PC-9 (cell line): ENCODE data around the gene MRRF. TPM values are rescaled to one million over a fixed set of nuclear protein-coding genes. Genes with fewer than 3 reads are reported as not detected.

Source experiments
- BruUV-seq: library from RNA; stranded (reverse); fragments of 400-500 nt; replicated peaks from 2 replicates; lab custom pipeline; 2021; lab: Mats Ljungman, UMichigan
- CTCF ChIA-PET: fragments of 300-600 bp; sonication (Branson Sonifier 250); formaldehyde crosslinking; loops from one replicate; lab custom pipeline; 2022; ENCODE audit warnings: antibody characterized with exemption; lab: Charles Lee
- POLR2A ChIA-PET: fragments of 300-600 bp; sonication (Branson Sonifier 250); formaldehyde crosslinking; loops from one replicate; lab custom pipeline; 2022; ENCODE audit warnings: antibody characterized with exemption; ENCODE audit not compliant: unreplicated experiment; lab: Charles Lee
- DNase-seq, 2 experiments: peaks; one replicate each; pipeline versions ENCODE4 v3.0.0 to v3.0.0-alpha.2; 2015 to 2022; ENCODE audit warnings: mixed read lengths in 1 of 2
- H2AFZ ChIP-seq: fragments of 200-600 bp; sonication (generic); 2 replicates; pipeline ENCODE4 v1.8.1; 2017; ENCODE audit warnings: antibody characterized with exemption
- H3F3A ChIP-seq: fragments of 200-600 bp; sonication (generic); 2 replicates; pipeline ENCODE4 v1.8.1; 2017; ENCODE audit warnings: antibody characterized with exemption, mild to moderate bottlenecking, low read depth; ENCODE audit not compliant: insufficient read depth
- H3K27ac ChIP-seq: fragments of 200-600 bp; sonication (generic); 2 replicates; pipeline ENCODE4 v1.6.1; 2016; ENCODE audit warnings: mixed run types
- H3K27me3 ChIP-seq: fragments of 200-600 bp; sonication (generic); 2 replicates; pipeline ENCODE4 v1.6.1; 2016; ENCODE audit warnings: low read depth, mixed run types; ENCODE audit not compliant: insufficient read depth
- H3K36me3 ChIP-seq: fragments of 200-600 bp; sonication (generic); 2 replicates; pipeline ENCODE4 v1.6.1; 2016; ENCODE audit warnings: low read depth, mixed run types
- H3K4me1 ChIP-seq: fragments of 200-600 bp; sonication (generic); replicated peaks from 2 replicates; pipeline ENCODE4 v1.6.1; 2016; ENCODE audit warnings: mixed run types; ENCODE audit not compliant: insufficient read depth
- H3K4me2 ChIP-seq: fragments of 200-600 bp; sonication (generic); 2 replicates; pipeline ENCODE4 v1.6.1; 2017; ENCODE audit warnings: mixed run types
- H3K4me3 ChIP-seq: fragments of 200-600 bp; sonication (generic); 2 replicates; pipeline ENCODE4 v1.6.1; 2016; ENCODE audit warnings: mixed run types
- H3K79me2 ChIP-seq: fragments of 200-600 bp; sonication (generic); 2 replicates; pipeline ENCODE4 v1.6.1; 2017; ENCODE audit warnings: low read depth, mixed run types
- H3K9me2 ChIP-seq: fragments of 200-600 bp; sonication (generic); 2 replicates; pipeline ENCODE4 v1.8.1; 2017; ENCODE audit warnings: mild to moderate bottlenecking; ENCODE audit not compliant: insufficient read depth
- H3K9me3 ChIP-seq: fragments of 200-600 bp; sonication (generic); 2 replicates; pipeline ENCODE4 v1.8.1; 2016; ENCODE audit warnings: low read depth; ENCODE audit not compliant: insufficient read depth
- H4K20me1 ChIP-seq: fragments of 200-600 bp; sonication (generic); 2 replicates; pipeline ENCODE4 v1.8.1; 2017; ENCODE audit not compliant: insufficient read depth
- CTCF ChIP-seq: fragments of 200-600 bp; sonication (generic); conservative IDR thresholded peaks from 2 replicates; pipeline ENCODE4 v1.6.1; 2017; ENCODE audit warnings: mixed run types, antibody characterized with exemption, mild to moderate bottlenecking, moderate library complexity
- EZH2 ChIP-seq: fragments of 200-600 bp; sonication (generic); IDR thresholded peaks from 2 replicates; pipeline ENCODE4 v1.8.0; 2017; ENCODE audit warnings: antibody characterized with exemption, low read depth
- intact Hi-C: fragments of 100-400 bp; cut with micrococcal nuclease; formaldehyde crosslinking; loops from one replicate; pipeline ENCODE4 v1.10.0; 2022; ENCODE audit not compliant: unreplicated experiment
- total RNA-seq: library from RNA; stranded (reverse); gene quantifications from 2 replicates; pipeline ENCODE4 v1.2.3, GENCODE V29; 2021

Gene MRRF
- total RNA-seq, 1 experiment from 2014 or later, result 79.5 TPM

- peaks cover 42% of the 10 kb centered on the region for H3K36me3 ChIP-seq
- H3K9me3 ChIP-seq, result no peaks in the 10 kb centered on the region
- BruUV-seq, result no TSS peak
- no peaks in the 10 kb centered on the region for H3K27me3 ChIP-seq
- no peak for TF ChIP-seq CTCF
- no peak for TF ChIP-seq EZH2
- H3K79me2 ChIP-seq, result no peaks in the 10 kb centered on the region
- ChIA-PET POLR2A (no interaction called here), CTCF (no interaction called here)
- H2AFZ ChIP-seq, result no peak overlapping the region
- no peak overlapping the region for H3K4me2 ChIP-seq
- intact Hi-C loops, result no loop called here
- no peaks in the 10 kb centered on the region for H3K4me1 ChIP-seq
- H4K20me1 ChIP-seq, result peaks cover 19% of the 10 kb centered on the region
- no peak for DNase-seq
- H3K4me3 ChIP-seq, result no peak overlapping the region
- no peaks in the 10 kb centered on the region for H3F3A ChIP-seq
- H3K27ac ChIP-seq, result no peak overlapping the region
- no peaks in the 10 kb centered on the region for H3K9me2 ChIP-seq
Measured at GRCh38 chr9:122287214-122287720, 22.6 kb downstream of the MRRF start.

GRCh38 chr9:122291458-122291857 lies 26.8 kb downstream of the MRRF start:
- H3K4me3 ChIP-seq, result no peak overlapping the region
- H4K20me1 ChIP-seq, result peaks cover 14% of the 10 kb centered on the region
- TF ChIP-seq CTCF (no peak), EZH2 (no peak)
- ChIA-PET POLR2A (no interaction called here), CTCF (no interaction called here)
- no peak overlapping the region for H2AFZ ChIP-seq
- no peak for DNase-seq
- no TSS peak for BruUV-seq
- intact Hi-C loops, result no loop called here
- H3K9me3 ChIP-seq, result no peaks in the 10 kb centered on the region
- no peaks in the 10 kb centered on the region for H3K9me2 ChIP-seq
- H3K79me2 ChIP-seq, result no peaks in the 10 kb centered on the region
- no peaks in the 10 kb centered on the region for H3F3A ChIP-seq
- H3K36me3 ChIP-seq, result peaks cover 28% of the 10 kb centered on the region
- H3K27me3 ChIP-seq, result no peaks in the 10 kb centered on the region
- no peak overlapping the region for H3K4me2 ChIP-seq
- H3K27ac ChIP-seq, result no peak overlapping the region
- no peaks in the 10 kb centered on the region for H3K4me1 ChIP-seq

GRCh38 chr9:122294531-122294930 lies 29.8 kb downstream of the MRRF start:
- no peak for TF ChIP-seq EZH2
- no peak for TF ChIP-seq CTCF
- no peak overlapping the region for H2AFZ ChIP-seq
- H4K20me1 ChIP-seq, result peaks cover 32% of the 10 kb centered on the region
- H3K9me2 ChIP-seq, result no peaks in the 10 kb centered on the region
- no peaks in the 10 kb centered on the region for H3F3A ChIP-seq
- intact Hi-C loops, result no loop called here
- peaks cover 30% of the 10 kb centered on the region for H3K36me3 ChIP-seq
- H3K4me2 ChIP-seq, result no peak overlapping the region
- H3K4me3 ChIP-seq, result no peak overlapping the region
- CTCF ChIA-PET, result no interaction called here
- no peak for DNase-seq
- BruUV-seq, result no TSS peak
- no peaks in the 10 kb centered on the region for H3K27me3 ChIP-seq
- H3K27ac ChIP-seq, result no peak overlapping the region
- no peaks in the 10 kb centered on the region for H3K4me1 ChIP-seq
- POLR2A ChIA-PET, result no interaction called here
- H3K9me3 ChIP-seq, result no peaks in the 10 kb centered on the region
- no peaks in the 10 kb centered on the region for H3K79me2 ChIP-seq
